Measurements from ENCODE around the gene LDLRAP1.
"Not testable (repeated sequence)": the region's sequence is repeated elsewhere in the genome, so short reads cannot be mapped to it uniquely, and the experiment has no call there.

The LDLRAP1 gene

GRCh38 chr1:25543425-25544242, at the start of gene LDLRAP1:
Gene LDLRAP1 (plus strand): TSS chr1:25543606. CDS start chr1:25543699, 93 bp downstream.
- peak in 43 of 56 donors; percentile 18 to 84 (median 53) for DNase-seq

- no peak for DNase-seq
Observed at GRCh38 chr1:25494952-25495351, 48.5 kb upstream of the LDLRAP1 start.

- DNase-seq = no peak
Observed at GRCh38 chr1:25500694-25501093, 42.7 kb upstream of the LDLRAP1 start.

GRCh38 chr1:25501235-25502058, 42.0 kb upstream of the LDLRAP1 start:
- no peak for DNase-seq

- no peak for DNase-seq
Observed at GRCh38 chr1:25502957-25503356, 40.4 kb upstream of the LDLRAP1 start.

GRCh38 chr1:25503551-25504426, 39.6 kb upstream of the LDLRAP1 start:
- DNase-seq = peak in 3 of 56 donors; percentile 12 to 33 (median 15)

- no peak for DNase-seq
Observed at GRCh38 chr1:25504706-25505595, 38.5 kb upstream of the LDLRAP1 start.

- DNase-seq = no peak
Observed at GRCh38 chr1:25505656-25506385, 37.6 kb upstream of the LDLRAP1 start.

- not testable (repeated sequence) for DNase-seq
Observed at GRCh38 chr1:25506566-25507463, 36.6 kb upstream of the LDLRAP1 start.

GRCh38 chr1:25513666-25514065, 29.7 kb upstream of the LDLRAP1 start:
- no peak for DNase-seq

GRCh38 chr1:25515033-25515432, 28.4 kb upstream of the LDLRAP1 start:
- DNase-seq = no peak

- no peak for DNase-seq
Observed at GRCh38 chr1:25516686-25517085, 26.7 kb upstream of the LDLRAP1 start.

- DNase-seq = no peak
Observed at GRCh38 chr1:25517476-25518394, 25.7 kb upstream of the LDLRAP1 start.

GRCh38 chr1:25519624-25520023, 23.8 kb upstream of the LDLRAP1 start:
- no peak for DNase-seq

GRCh38 chr1:25520446-25521061, 22.9 kb upstream of the LDLRAP1 start:
- DNase-seq = peak in 34 of 56 donors; percentile 6 to 80 (median 36)

- DNase-seq = peak in 3 of 56 donors; percentile 14 to 26 (median 21)
Observed at GRCh38 chr1:25522031-25522655, 21.3 kb upstream of the LDLRAP1 start.

Measured in amygdala (tissue), 56 donors.